ENCODE data around the gene EEPD1.

DNA sequence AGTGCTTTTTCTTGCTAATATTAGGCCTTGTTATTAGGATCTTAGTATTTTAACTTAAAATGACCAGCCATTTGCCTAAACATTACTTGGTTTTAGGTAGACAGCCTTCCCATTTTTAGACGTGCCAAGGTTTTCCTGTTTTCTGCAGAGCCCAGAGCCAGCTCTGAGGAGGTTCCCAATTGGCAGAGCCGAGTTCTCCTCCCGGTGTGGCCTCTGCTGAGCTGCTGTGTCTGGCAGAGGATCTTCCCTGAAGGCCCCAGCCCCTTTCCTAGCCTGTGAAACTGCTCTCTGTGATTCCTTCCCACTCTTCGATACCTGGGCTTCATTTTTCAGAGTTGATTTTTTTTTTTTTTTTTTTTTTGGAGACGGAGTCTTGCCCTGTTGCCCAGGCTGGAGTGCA lies 91.4 kb downstream of the EEPD1 start:
- TF ChIP-seq CTCF (IDR thresholded peaks at IDR 0.05) (no peak), POLR2A (IDR thresholded peaks at IDR 0.05) (no peak)

Measured in thyroid gland (tissue), 4 donors.